Lung (tissue), 12 donors: ENCODE measurements around the gene DDAH2. TPM values are rescaled to one million over a fixed set of nuclear protein-coding genes. Genes with fewer than 3 reads are reported as not detected.

Source experiments
- ATAC-seq: fragments of 200-7000 bp; cut with Tn5 transposase; one replicate; pipeline ENCODE4 v1.9.1; 2020; ENCODE audit warnings: moderate number of reproducible peaks; ENCODE audit not compliant: insufficient read depth, low FRiP score
- DNase-seq, 3 donors: peaks; one replicate each; pipeline ENCODE4 v3.0.0-alpha.2; 2013 to 2017
- H3K27ac ChIP-seq, 2 donors: one replicate each; pipeline ENCODE4 v1.5.1; 2013; ENCODE audit warnings: mild to moderate bottlenecking in 2 of 2, moderate library complexity in 2 of 2, control low read depth in 1 of 2, inconsistent platforms in 1 of 2, low read depth in 1 of 2, low read length in 1 of 2
- H3K27me3 ChIP-seq, 3 donors: one replicate each; pipeline ENCODE4 v1.5.1; 2013; ENCODE audit warnings: low read length in 2 of 3; ENCODE audit not compliant: control insufficient read depth in 3 of 3, insufficient read depth in 3 of 3
- H3K36me3 ChIP-seq, 4 donors: one replicate each; pipeline ENCODE4 v1.5.1; 2013; ENCODE audit warnings: low read length in 4 of 4, mild to moderate bottlenecking in 1 of 4, moderate library complexity in 1 of 4; ENCODE audit not compliant: control insufficient read depth in 4 of 4, insufficient read depth in 4 of 4
- H3K4me1 ChIP-seq, 5 donors: one replicate each; pipeline ENCODE4 v1.5.1; 2013; ENCODE audit warnings: low read length in 5 of 5, mild to moderate bottlenecking in 2 of 5, moderate library complexity in 1 of 5; ENCODE audit not compliant: control insufficient read depth in 5 of 5, insufficient read depth in 5 of 5
- H3K4me3 ChIP-seq: one replicate; pipeline ENCODE4 v1.5.1; 2013; ENCODE audit warnings: mild to moderate bottlenecking, control low read depth, moderate library complexity
- H3K9ac ChIP-seq, 2 donors: one replicate each; pipeline ENCODE4 v1.5.1; 2013; ENCODE audit warnings: low read length in 2 of 2, control low read depth in 1 of 2; ENCODE audit not compliant: insufficient read depth in 1 of 2
- H3K9me3 ChIP-seq, 4 donors: one replicate each; pipeline ENCODE4 v1.5.1; 2013; ENCODE audit warnings: low read length in 3 of 4, mild to moderate bottlenecking in 1 of 4, moderate library complexity in 1 of 4; ENCODE audit not compliant: control insufficient read depth in 4 of 4, insufficient read depth in 3 of 4
- WGBS, 2 donors: extraction: QIAGEN DNeasy Blood & Tissue Kit; methylation state at CpG; one replicate each; pipeline ENCODE4 v1.1.7; 2013; 5-methylcytosine and 5-hydroxymethylcytosine counted together
- polyA plus RNA-seq, 2 donors: library from polyadenylated mRNA; stranded (reverse); fragments of 200-250 nt; gene quantifications; one replicate each; pipeline ENCODE4 v1.2.1, GENCODE V29; 2013
- total RNA-seq, 2 donors: library from RNA; depleted of rRNA in 1 of 2; stranded (reverse); fragments of >200 nt in 1 of 2; gene quantifications; one replicate each; pipeline ENCODE4 v1.2.1, GENCODE V29; 2014 to 2021
- TF ChIP-seq, protein P1 (sequence below): IDR thresholded peaks from 2 replicates; pipeline ENCODE4 v1.5.1; 2012; ENCODE audit warnings: mild to moderate bottlenecking; ENCODE audit errors: control extremely low read depth, extremely low read depth
- donor health status: control.
- donor health status: control.
- donor health status: Bipolar disorder and iron deficiency.
- donor health status: healthy.
- donor health status: DM: yes; HTN: yes; CAD: no.

DDAH2 gene
- total and polyA plus RNA-seq, 4 donors: 60.3 to 130 (median 91.3) TPM

DNA sequence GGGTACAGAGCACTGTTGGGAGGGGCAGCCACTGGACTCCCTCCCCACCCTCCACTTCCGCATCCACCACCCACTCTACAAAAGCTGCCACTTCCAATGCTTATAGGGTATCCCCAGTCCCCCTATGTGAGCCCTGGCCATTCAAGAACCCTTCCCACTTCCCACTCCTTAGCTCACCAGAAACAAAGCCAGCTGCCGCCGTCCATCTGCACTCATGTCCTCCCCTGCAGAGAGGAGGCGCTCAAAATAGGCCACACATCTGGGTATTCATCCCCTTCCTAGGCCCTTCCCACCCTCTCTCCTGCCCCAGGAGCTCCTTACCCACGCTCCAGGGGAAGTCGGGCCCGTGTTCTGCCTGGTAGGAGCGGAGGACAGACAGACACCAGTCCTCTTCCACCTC, 41.8 kb downstream of the DDAH2 start:
- no peak for DNase-seq
- TF ChIP-seq, protein P1, sequence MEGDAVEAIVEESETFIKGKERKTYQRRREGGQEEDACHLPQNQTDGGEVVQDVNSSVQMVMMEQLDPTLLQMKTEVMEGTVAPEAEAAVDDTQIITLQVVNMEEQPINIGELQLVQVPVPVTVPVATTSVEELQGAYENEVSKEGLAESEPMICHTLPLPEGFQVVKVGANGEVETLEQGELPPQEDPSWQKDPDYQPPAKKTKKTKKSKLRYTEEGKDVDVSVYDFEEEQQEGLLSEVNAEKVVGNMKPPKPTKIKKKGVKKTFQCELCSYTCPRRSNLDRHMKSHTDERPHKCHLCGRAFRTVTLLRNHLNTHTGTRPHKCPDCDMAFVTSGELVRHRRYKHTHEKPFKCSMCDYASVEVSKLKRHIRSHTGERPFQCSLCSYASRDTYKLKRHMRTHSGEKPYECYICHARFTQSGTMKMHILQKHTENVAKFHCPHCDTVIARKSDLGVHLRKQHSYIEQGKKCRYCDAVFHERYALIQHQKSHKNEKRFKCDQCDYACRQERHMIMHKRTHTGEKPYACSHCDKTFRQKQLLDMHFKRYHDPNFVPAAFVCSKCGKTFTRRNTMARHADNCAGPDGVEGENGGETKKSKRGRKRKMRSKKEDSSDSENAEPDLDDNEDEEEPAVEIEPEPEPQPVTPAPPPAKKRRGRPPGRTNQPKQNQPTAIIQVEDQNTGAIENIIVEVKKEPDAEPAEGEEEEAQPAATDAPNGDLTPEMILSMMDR: no peak
- Histone ChIP-seq H3K27me3 (no peaks in the 10 kb centered on the region), H3K9ac (no peak overlapping the region), H3K27ac (no peak overlapping the region), H3K4me1 (peaks cover 0 to 8% (median 0%) of the 10 kb centered on the region in 5 donors), H3K9me3 (no peaks in the 10 kb centered on the region), H3K36me3 (peaks cover 9 to 47% (median 23%) of the 10 kb centered on the region in 4 donors), H3K4me3 (no peak overlapping the region)
- 89 to 95% methylated on average over 8 of the region's 8 CpGs for WGBS, 2 donors
- no peak for ATAC-seq

- TF ChIP-seq, protein P1: no peak
- no peak overlapping the region for H3K27ac ChIP-seq
- peaks cover 8 to 43% (median 23%) of the 10 kb centered on the region in 4 donors for H3K36me3 ChIP-seq
- no peaks in the 10 kb centered on the region for H3K27me3 ChIP-seq
- no peak for DNase-seq
- 86 to 88% methylated on average over 5 of the region's 5 CpGs for whole genome bisulfite sequencing, 2 donors
- peaks cover 0 to 11% (median 0%) of the 10 kb centered on the region in 5 donors for H3K4me1 ChIP-seq
- H3K9me3 ChIP-seq: no peaks in the 10 kb centered on the region
- no peak for ATAC-seq
- no peak overlapping the region for H3K9ac ChIP-seq
- H3K4me3 ChIP-seq: no peak overlapping the region
These were observed 42.6 kb downstream of the DDAH2 start for GRCh38 chr6:31686483-31686882.

DNA sequence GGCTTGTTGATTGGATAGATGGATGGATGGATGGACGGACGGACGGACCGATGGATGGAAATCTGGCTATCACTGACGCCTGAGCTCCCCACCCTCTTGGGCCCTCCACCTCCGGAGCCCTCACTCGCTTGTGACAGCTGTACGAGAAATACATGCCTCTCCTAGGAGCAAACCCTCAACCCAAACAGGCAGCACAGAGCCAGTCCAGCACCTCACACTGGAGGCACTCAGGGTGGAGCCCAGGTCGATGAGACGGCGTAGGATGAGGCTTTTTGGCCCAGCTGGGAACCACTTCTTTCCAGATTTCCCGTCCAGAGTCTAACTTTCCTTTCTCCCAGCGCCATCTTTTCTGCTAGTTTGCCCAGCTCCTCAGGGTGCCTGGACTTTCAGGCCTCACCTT, 45.5 kb downstream of the DDAH2 start:
- Histone ChIP-seq H3K27ac (no peak overlapping the region), H3K9ac (peak overlapping the region in 1 of 2 donors; percentile 28), H3K4me3 (no peak overlapping the region), H3K27me3 (no peaks in the 10 kb centered on the region), H3K4me1 (peaks cover 0 to 23% (median 4%) of the 10 kb centered on the region in 5 donors), H3K9me3 (no peaks in the 10 kb centered on the region), H3K36me3 (peaks cover 7 to 18% (median 13%) of the 10 kb centered on the region in 4 donors)
- DNase-seq: peak in 2 of 3 donors; percentile 13 to 18
- TF ChIP-seq, protein P1: no peak
- no peak for ATAC-seq
- WGBS, 2 donors: 81 to 90% methylated on average over 13 of the region's 13 CpGs
